HCT116 (cell line): ENCODE data around the gene IL25. TPM values are rescaled to one million over a fixed set of nuclear protein-coding genes. Genes with fewer than 3 reads are reported as not detected.

Experiments
- ATAC-seq: fragments of 200-7000 bp; cut with Tn5 transposase; 2 replicates; pipeline ENCODE4 v1.9.1; 2020; ENCODE audit warnings: mild to moderate bottlenecking, moderate library complexity
- BruUV-seq: library from RNA; stranded (reverse); fragments of 400-500 nt; replicated peaks from 2 replicates; lab custom pipeline; 2021; lab: Mats Ljungman, UMichigan
- CTCF ChIA-PET: fragments of 300-600 bp; sonication (Branson Sonifier 250); formaldehyde crosslinking; loops from one replicate; lab custom pipeline; 2021; ENCODE audit warnings: antibody characterized with exemption; lab: Charles Lee
- POLR2A ChIA-PET: fragments of 300-600, 350-600 bp; sonication (Branson Sonifier 250); formaldehyde crosslinking; loops from one replicate; lab custom pipeline; 2021; ENCODE audit warnings: antibody characterized with exemption; lab: Charles Lee
- RAD21 ChIA-PET, 2 experiments: fragments of 300-600 bp; sonication (Branson Sonifier 250); formaldehyde crosslinking; loops; one replicate each; lab custom pipeline; 2023; ENCODE audit warnings: low total read pairs in 2 of 2; ENCODE audit not compliant: uncharacterized antibody in 2 of 2, unreplicated experiment in 2 of 2, low non-redundant PET in 1 of 2; lab: Charles Lee
- DNase-seq: peaks from one replicate; pipeline ENCODE4 v3.0.0-alpha.2; 2010; ENCODE audit warnings: low read depth, low spot score
- H2AFZ ChIP-seq: fragments of 200-600 bp; shearing (Covaris generic), sonication (generic); 2 replicates; pipeline ENCODE4 v1.6.1; 2017; ENCODE audit warnings: low read depth, mixed run types, mixed read lengths, antibody characterized with exemption, low read length; ENCODE audit not compliant: poor library complexity, severe bottlenecking
- H3K27ac ChIP-seq: 2 replicates; pipeline ENCODE4 v1.5.1; 2012; ENCODE audit warnings: low read depth, low read length
- H3K27me3 ChIP-seq: fragments of 200-600 bp; sonication (generic); 2 replicates; pipeline ENCODE4 v1.6.1; 2016; ENCODE audit warnings: mixed run types, low read length, mixed read lengths; ENCODE audit not compliant: insufficient read depth
- H3K36me3 ChIP-seq, 2 experiments: fragments of 200-500 bp in 1 of 2; fragments of 200-600 bp in 1 of 2; sonication (Bioruptor generic) in 1 of 2; sonication (generic) in 1 of 2; 2 replicates each; pipeline versions ENCODE4 v1.5.1 to v1.6.1; 2014 to 2016; ENCODE audit warnings: low read length in 2 of 2, inconsistent platforms in 1 of 2, mixed read lengths in 1 of 2, mixed run types in 1 of 2; ENCODE audit not compliant: insufficient read depth in 2 of 2, control insufficient read depth in 1 of 2
- H3K4me1 ChIP-seq, 2 experiments: fragments of 200-600 bp in 1 of 2; sonication (generic) in 1 of 2; 2 replicates each; pipeline versions ENCODE4 v1.5.1 to v1.6.1; 2012 to 2017; ENCODE audit warnings: low read length in 2 of 2, inconsistent platforms in 1 of 2, mild to moderate bottlenecking in 1 of 2, mixed read lengths in 1 of 2, mixed run types in 1 of 2, moderate library complexity in 1 of 2; ENCODE audit not compliant: insufficient read depth in 2 of 2, control insufficient read depth in 1 of 2
- H3K4me2 ChIP-seq: fragments of 200-600 bp; sonication (generic); 2 replicates; pipeline ENCODE4 v1.6.1; 2017; ENCODE audit warnings: mixed run types, low read length, mixed read lengths
- H3K4me3 ChIP-seq, 2 experiments: fragments of 200-600 bp in 1 of 2; sonication (generic) in 1 of 2; replicated peaks in 1 of 2; 2 replicates each; pipeline ENCODE4 v1.5.1; 2011 to 2016; ENCODE audit warnings: low read length in 2 of 2, control low read depth in 1 of 2, low read depth in 1 of 2, mild to moderate bottlenecking in 1 of 2, mixed read lengths in 1 of 2, mixed run types in 1 of 2
- H3K79me2 ChIP-seq: fragments of 200-600 bp; sonication (generic); 2 replicates; pipeline ENCODE4 v1.6.1; 2017; ENCODE audit warnings: mild to moderate bottlenecking, mixed run types, low read length, moderate library complexity, mixed read lengths; ENCODE audit not compliant: insufficient read depth
- H3K9ac ChIP-seq: fragments of 200-600 bp; sonication (generic); 2 replicates; pipeline ENCODE4 v1.6.1; 2016; ENCODE audit warnings: low read length, mixed read lengths
- H3K9me2 ChIP-seq: fragments of 200-600 bp; sonication (generic), shearing (Covaris generic); 2 replicates; pipeline ENCODE4 v1.6.1; 2017; ENCODE audit warnings: mixed run types, mild to moderate bottlenecking, moderate library complexity; ENCODE audit not compliant: insufficient read depth
- H3K9me3 ChIP-seq, 2 experiments: fragments of 200-500 bp in 1 of 2; fragments of 200-600 bp in 1 of 2; sonication (Bioruptor generic) in 1 of 2; sonication (generic) in 1 of 2; 2 replicates each; pipeline ENCODE4 v1.6.1; 2014 to 2017; ENCODE audit warnings: low read length in 2 of 2, mixed read lengths in 2 of 2, inconsistent platforms in 1 of 2, low read depth in 1 of 2, mild to moderate bottlenecking in 1 of 2, mixed run types in 1 of 2, moderate library complexity in 1 of 2; ENCODE audit not compliant: control insufficient read depth in 1 of 2, insufficient read depth in 1 of 2
- H4K20me1 ChIP-seq: fragments of 200-600 bp; sonication (generic), shearing (Covaris generic); 2 replicates; pipeline ENCODE4 v1.6.1; 2017; ENCODE audit warnings: mixed run types, mild to moderate bottlenecking, moderate library complexity; ENCODE audit not compliant: insufficient read depth
- CBX3 ChIP-seq: IDR thresholded peaks from 2 replicates; pipeline ENCODE4 v1.6.1; 2012; ENCODE audit warnings: low read depth
- EGR1 ChIP-seq: IDR thresholded peaks from 2 replicates; pipeline ENCODE4 v1.6.1; 2012; ENCODE audit warnings: low read depth
- EZH2phosphoT487 ChIP-seq: fragments of 200-600 bp; IDR thresholded peaks from 2 replicates; pipeline ENCODE4 v1.6.1; 2018; ENCODE audit warnings: antibody characterized with exemption, borderline replicate concordance
- JUND ChIP-seq: IDR thresholded peaks from 2 replicates; pipeline ENCODE4 v1.6.1; 2012
- POLR2AphosphoS5 ChIP-seq: IDR thresholded peaks from 2 replicates; pipeline ENCODE4 v1.6.1; 2011; ENCODE audit warnings: mild to moderate bottlenecking, low read depth, low read length, moderate library complexity
- SRF ChIP-seq: IDR thresholded peaks from 2 replicates; pipeline ENCODE4 v1.6.1; 2012; ENCODE audit warnings: low read depth
- ZFX ChIP-seq: fragments of 450-650 bp; IDR thresholded peaks from 2 replicates; pipeline ENCODE4 v1.6.1; 2017
- intact Hi-C: fragments of 100-400 bp; cut with micrococcal nuclease; formaldehyde crosslinking; loops from 2 replicates; pipeline ENCODE4 v1.10.0; 2022
- total RNA-seq: library from RNA; stranded (reverse); gene quantifications from one replicate; pipeline ENCODE4 v1.2.1, GENCODE V29; 2021; ENCODE audit not compliant: unreplicated experiment
- TF ChIP-seq, protein P1 (sequence below): IDR thresholded peaks from 2 replicates; pipeline ENCODE4 v1.6.1; 2012
- TF ChIP-seq, protein P2 (sequence below): IDR thresholded peaks from 2 replicates; pipeline ENCODE4 v1.6.1; 2012
- TF ChIP-seq, protein P3 (sequence below), 3 experiments: fragments of 200-600 bp in 1 of 3; sonication (generic) in 1 of 3; IDR thresholded peaks in 2 of 3; conservative IDR thresholded peaks in 1 of 3; 2 replicates each; pipeline ENCODE4 v1.5.1; 2012 to 2017; ENCODE audit warnings: low read depth in 2 of 3, low read length in 2 of 3, antibody characterized with exemption in 1 of 3, borderline replicate concordance in 1 of 3, control low read depth in 1 of 3, mild to moderate bottlenecking in 1 of 3, mixed read lengths in 1 of 3, mixed run types in 1 of 3, moderate library complexity in 1 of 3; ENCODE audit not compliant: insufficient read depth in 1 of 3

The IL25 gene
- total RNA-seq, 1 experiment from 2014 or later = not detected

DNA sequence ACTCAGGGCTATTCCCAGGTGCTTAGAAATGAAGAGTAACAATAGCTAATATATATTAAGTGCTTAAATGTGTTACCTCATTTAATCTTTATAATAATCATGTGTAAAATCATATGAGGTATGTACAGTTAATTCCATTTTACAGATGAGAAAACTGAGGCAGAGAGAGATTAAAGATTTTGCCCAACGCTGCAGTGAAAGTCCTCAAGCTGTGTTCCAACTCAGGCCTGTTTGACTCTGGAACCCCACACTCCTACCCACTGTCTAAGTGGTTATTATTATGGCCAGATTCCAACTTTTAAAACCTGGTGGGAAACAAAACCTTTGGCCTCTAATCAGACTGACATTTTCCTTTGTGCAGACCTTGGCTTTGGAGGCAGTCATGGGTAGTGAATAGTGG lies 14.4 kb downstream of the IL25 start:
- H3K9ac ChIP-seq = no peak overlapping the region
- ATAC-seq (no peak), DNase-seq (no peak)
- RAD21 ChIA-PET = no interaction called here
- intact Hi-C loops = no loop called here
- no TSS peak for BruUV-seq
- H3K27me3 ChIP-seq = peaks cover 6% of the 10 kb centered on the region; the same call in 1 of the 2 replicates
- H3K4me1 ChIP-seq = no peaks in the 10 kb centered on the region
- POLR2A ChIA-PET = no interaction called here
- TF ChIP-seq ZFX (no peak), POLR2AphosphoS5 (no peak), CBX3 (no peak), SRF (no peak), EGR1 (no peak), JUND (no peak), EZH2phosphoT487 (no peak)
- TF ChIP-seq, protein P1, sequence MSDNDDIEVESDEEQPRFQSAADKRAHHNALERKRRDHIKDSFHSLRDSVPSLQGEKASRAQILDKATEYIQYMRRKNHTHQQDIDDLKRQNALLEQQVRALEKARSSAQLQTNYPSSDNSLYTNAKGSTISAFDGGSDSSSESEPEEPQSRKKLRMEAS = no peak
- TF ChIP-seq, protein P2, sequence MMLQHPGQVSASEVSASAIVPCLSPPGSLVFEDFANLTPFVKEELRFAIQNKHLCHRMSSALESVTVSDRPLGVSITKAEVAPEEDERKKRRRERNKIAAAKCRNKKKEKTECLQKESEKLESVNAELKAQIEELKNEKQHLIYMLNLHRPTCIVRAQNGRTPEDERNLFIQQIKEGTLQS = no peak
- TF ChIP-seq, protein P3, sequence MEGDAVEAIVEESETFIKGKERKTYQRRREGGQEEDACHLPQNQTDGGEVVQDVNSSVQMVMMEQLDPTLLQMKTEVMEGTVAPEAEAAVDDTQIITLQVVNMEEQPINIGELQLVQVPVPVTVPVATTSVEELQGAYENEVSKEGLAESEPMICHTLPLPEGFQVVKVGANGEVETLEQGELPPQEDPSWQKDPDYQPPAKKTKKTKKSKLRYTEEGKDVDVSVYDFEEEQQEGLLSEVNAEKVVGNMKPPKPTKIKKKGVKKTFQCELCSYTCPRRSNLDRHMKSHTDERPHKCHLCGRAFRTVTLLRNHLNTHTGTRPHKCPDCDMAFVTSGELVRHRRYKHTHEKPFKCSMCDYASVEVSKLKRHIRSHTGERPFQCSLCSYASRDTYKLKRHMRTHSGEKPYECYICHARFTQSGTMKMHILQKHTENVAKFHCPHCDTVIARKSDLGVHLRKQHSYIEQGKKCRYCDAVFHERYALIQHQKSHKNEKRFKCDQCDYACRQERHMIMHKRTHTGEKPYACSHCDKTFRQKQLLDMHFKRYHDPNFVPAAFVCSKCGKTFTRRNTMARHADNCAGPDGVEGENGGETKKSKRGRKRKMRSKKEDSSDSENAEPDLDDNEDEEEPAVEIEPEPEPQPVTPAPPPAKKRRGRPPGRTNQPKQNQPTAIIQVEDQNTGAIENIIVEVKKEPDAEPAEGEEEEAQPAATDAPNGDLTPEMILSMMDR (IDR thresholded peaks at IDR 0.05 in 2 of 3, conservative IDR thresholded peaks at IDR 0.05 in 1 of 3; ENCODE audit: borderline replicate concordance in 1 of 3, insufficient read depth in 1 of 3, low read depth in 2 of 3, low read length in 2 of 3) = no peak
- no peak overlapping the region for H3K4me3 ChIP-seq
- no peaks in the 10 kb centered on the region for H4K20me1 ChIP-seq
- CTCF ChIA-PET = no interaction called here
- no peaks in the 10 kb centered on the region for H3K36me3 ChIP-seq
- H3K9me2 ChIP-seq = no peaks in the 10 kb centered on the region
- no peaks in the 10 kb centered on the region for H3K79me2 ChIP-seq
- H3K27ac ChIP-seq = no peak overlapping the region
- H2AFZ ChIP-seq = no peak overlapping the region
- H3K9me3 ChIP-seq = no peaks in the 10 kb centered on the region
- H3K4me2 ChIP-seq = no peak overlapping the region
